Measurements from ENCODE around the gene ABCE1. TPM values are rescaled to one million over a fixed set of nuclear protein-coding genes. Genes with fewer than 3 reads are reported as not detected.

Gene ABCE1
- total RNA-seq, 1 experiment from 2014 or later, result 114 TPM

- no peak for TF ChIP-seq FOXJ3 (CRISPR knock-in tag; IDR thresholded peaks at IDR 0.05; ENCODE audit: borderline replicate concordance)
- TF ChIP-seq NFYB (CRISPR knock-in tag; conservative IDR thresholded peaks at IDR 0.05; ENCODE audit: low read depth), result no peak
- TF ChIP-seq FOXK1 (CRISPR knock-in tag; IDR thresholded peaks at IDR 0.05), result no peak
These were observed 10.0 kb downstream of the ABCE1 start (continued) for GRCh38 chr4:145108128-145108527.

DNA sequence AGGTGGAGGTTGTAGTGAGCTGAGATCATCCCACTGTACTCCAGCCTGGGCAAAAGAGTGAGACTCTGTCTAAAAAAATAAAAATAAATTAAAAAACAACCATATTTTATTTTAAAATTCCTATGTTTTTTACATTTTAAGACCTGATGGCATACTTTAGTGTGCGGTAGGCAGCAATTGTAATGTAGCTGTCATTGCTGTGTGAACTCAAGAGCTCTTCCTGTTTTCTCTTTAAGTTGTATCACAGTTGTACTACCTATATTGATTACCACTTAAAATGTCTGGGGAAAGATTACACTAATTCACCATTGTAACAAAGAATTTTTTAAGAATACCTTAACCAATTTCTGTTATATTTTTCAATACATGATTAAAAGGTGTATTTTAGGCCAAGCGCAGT lies 27.3 kb downstream of the ABCE1 start:
- no peak for DNase-seq (ENCODE audit: low spot score)
- Mint-ChIP-seq H3K4me1 (no peaks in the 10 kb centered on the region), H3K9me3 (no peaks in the 10 kb centered on the region), H3K4me3 (no peak overlapping the region), H3K27ac (no peak overlapping the region), H3K27me3 (ENCODE audit: low read depth) (no peaks in the 10 kb centered on the region), H3K36me3 (peaks cover 60% of the 10 kb centered on the region)
- ATAC-seq, result no peak
- POLR2A ChIA-PET, result no interaction called here
- CTCF ChIA-PET, result no interaction called here
- TF ChIP-seq SMAD4 (CRISPR knock-in tag; IDR thresholded peaks at IDR 0.05) (no peak), TP53 (CRISPR knock-in tag; IDR thresholded peaks at IDR 0.05) (no peak), SP1 (CRISPR knock-in tag; conservative IDR thresholded peaks at IDR 0.05) (no peak), ZNF416 (CRISPR knock-in tag; IDR thresholded peaks at IDR 0.05) (no peak), SMAD3 (CRISPR knock-in tag; IDR thresholded peaks at IDR 0.05; ENCODE audit: borderline replicate concordance) (no peak), MYBL2 (CRISPR knock-in tag; IDR thresholded peaks at IDR 0.05) (no peak), ARID4B (CRISPR knock-in tag; IDR thresholded peaks at IDR 0.05; ENCODE audit: borderline replicate concordance) (no peak)
- TF ChIP-seq, protein P1, sequence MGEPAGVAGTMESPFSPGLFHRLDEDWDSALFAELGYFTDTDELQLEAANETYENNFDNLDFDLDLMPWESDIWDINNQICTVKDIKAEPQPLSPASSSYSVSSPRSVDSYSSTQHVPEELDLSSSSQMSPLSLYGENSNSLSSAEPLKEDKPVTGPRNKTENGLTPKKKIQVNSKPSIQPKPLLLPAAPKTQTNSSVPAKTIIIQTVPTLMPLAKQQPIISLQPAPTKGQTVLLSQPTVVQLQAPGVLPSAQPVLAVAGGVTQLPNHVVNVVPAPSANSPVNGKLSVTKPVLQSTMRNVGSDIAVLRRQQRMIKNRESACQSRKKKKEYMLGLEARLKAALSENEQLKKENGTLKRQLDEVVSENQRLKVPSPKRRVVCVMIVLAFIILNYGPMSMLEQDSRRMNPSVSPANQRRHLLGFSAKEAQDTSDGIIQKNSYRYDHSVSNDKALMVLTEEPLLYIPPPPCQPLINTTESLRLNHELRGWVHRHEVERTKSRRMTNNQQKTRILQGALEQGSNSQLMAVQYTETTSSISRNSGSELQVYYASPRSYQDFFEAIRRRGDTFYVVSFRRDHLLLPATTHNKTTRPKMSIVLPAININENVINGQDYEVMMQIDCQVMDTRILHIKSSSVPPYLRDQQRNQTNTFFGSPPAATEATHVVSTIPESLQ (CRISPR knock-in tag; IDR thresholded peaks at IDR 0.05), result no peak
- TF ChIP-seq, protein P2, sequence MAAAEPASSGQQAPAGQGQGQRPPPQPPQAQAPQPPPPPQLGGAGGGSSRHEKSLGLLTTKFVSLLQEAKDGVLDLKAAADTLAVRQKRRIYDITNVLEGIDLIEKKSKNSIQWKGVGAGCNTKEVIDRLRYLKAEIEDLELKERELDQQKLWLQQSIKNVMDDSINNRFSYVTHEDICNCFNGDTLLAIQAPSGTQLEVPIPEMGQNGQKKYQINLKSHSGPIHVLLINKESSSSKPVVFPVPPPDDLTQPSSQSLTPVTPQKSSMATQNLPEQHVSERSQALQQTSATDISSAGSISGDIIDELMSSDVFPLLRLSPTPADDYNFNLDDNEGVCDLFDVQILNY (CRISPR knock-in tag; IDR thresholded peaks at IDR 0.05), result no peak

DNA sequence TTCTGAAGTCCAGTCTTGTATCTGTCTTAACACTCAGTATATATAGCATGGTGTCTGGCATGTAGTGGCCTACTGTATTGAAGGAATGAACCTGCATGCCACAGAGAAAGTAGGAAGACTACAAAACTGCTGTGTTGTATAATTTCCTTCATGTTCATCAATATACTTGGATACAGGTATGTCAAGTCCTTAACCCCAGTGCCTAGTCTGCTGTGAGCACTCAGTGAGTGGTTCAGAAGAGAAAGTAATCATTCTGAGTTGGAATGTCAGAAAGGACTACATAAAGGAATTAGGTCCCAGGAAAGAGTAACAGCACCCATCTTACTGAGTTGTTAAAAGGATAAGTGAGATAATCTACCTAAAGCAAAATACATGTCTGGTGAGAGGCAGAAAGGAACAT lies 32.0 kb downstream of the ABCE1 start:
- Mint-ChIP-seq H3K27me3 (ENCODE audit: low read depth) (no peaks in the 10 kb centered on the region), H3K9me3 (no peaks in the 10 kb centered on the region), H3K27ac (peak overlapping the region; percentile 34; the same call in 1 of the 2 replicates), H3K4me3 (no peak overlapping the region), H3K36me3 (peaks cover 30% of the 10 kb centered on the region), H3K4me1 (no peaks in the 10 kb centered on the region)
- DNase-seq (ENCODE audit: low spot score) (no peak), ATAC-seq (no peak)
- POLR2A ChIA-PET, result no interaction called here
- CTCF ChIA-PET, result no interaction called here
- TF ChIP-seq, protein P3, sequence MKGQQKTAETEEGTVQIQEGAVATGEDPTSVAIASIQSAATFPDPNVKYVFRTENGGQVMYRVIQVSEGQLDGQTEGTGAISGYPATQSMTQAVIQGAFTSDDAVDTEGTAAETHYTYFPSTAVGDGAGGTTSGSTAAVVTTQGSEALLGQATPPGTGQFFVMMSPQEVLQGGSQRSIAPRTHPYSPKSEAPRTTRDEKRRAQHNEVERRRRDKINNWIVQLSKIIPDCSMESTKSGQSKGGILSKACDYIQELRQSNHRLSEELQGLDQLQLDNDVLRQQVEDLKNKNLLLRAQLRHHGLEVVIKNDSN (CRISPR knock-in tag; IDR thresholded peaks at IDR 0.05), result no peak
- TF ChIP-seq JAZF1 (CRISPR knock-in tag; IDR thresholded peaks at IDR 0.05) (no peak), ZNF121 (CRISPR knock-in tag; IDR thresholded peaks at IDR 0.05) (no peak), TP53 (CRISPR knock-in tag; IDR thresholded peaks at IDR 0.05) (no peak)

Data from WTC11 (cell line).